NCI-H345 (cell line): Measurements from ENCODE around the gene DQX1.
"Not testable (repeated sequence)": the region's sequence is repeated elsewhere in the genome, so short reads cannot be mapped to it uniquely, and the experiment has no call there.

Source experiments
- DNase-seq: peaks from one replicate; lab custom pipeline; 2025; lab: John Stamatoyannopoulos, UW

DQX1 gene

GRCh38 chr2:74493546-74493945 lies 32.5 kb downstream of the DQX1 start:
- DNase-seq = no peak

GRCh38 chr2:74491648-74492544 lies 34.1 kb downstream of the DQX1 start:
- no peak for DNase-seq

DNA sequence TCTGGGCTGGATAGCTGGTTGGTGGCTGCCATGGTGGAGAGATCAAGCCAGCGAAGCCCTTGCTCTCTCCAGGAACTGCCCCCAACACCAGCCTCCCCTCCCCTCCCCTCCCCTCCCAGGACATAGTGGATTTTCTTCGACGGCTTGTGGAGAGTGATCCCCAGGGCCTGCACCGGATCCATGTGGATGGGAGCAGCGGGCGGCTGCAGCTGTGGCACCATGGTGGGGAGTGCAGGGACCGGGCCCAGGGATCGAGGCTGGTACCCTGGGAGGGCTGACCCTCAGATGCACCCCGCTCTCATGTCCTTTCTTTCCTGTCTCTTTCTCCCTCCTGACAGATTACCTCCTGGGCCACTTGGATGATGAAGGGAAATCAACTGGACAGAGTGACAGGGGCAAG lies 36.1 kb downstream of the DQX1 start:
- no peak for DNase-seq

- DNase-seq = no peak
Measured at GRCh38 chr2:74488643-74489481, 37.2 kb downstream of the DQX1 start.

DNA sequence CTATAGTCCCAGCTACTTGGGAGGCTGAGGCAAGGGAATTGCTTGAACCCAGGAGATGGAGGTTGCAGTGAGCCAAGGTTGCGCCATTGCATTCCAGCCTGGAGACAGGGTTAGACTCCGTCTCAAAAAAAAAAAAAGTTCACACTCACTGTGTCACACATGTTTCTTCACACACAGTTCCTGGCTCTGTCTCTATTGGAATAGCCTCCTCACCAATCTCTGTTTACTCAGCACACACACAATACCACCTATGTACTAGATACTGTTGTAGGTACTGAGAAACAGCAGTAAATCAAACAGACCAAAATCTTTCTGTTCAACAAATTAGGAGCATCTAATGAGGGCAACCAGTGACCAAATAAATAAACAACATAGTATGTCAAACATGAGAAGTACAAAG lies 39.9 kb downstream of the DQX1 start:
- DNase-seq = no peak

- not testable (repeated sequence) for DNase-seq
Measured at GRCh38 chr2:74483675-74484164, 42.3 kb downstream of the DQX1 start.

- DNase-seq = peak; percentile 94
Measured at GRCh38 chr2:74482801-74483674, 43.0 kb downstream of the DQX1 start, which contains the start of the genes CCDC142 and TTC31. Gene CCDC142, minus strand, starts transcription at chr2:74482998. Its CDS starts 161 bp downstream, at chr2:74482837. Gene TTC31, plus strand, starts transcription at chr2:74483081. Its CDS starts 15 bp downstream, at chr2:74483096.

- peak; percentile 68 for DNase-seq
Measured at GRCh38 chr2:74481961-74482800, 43.9 kb downstream of the DQX1 start.

DNA sequence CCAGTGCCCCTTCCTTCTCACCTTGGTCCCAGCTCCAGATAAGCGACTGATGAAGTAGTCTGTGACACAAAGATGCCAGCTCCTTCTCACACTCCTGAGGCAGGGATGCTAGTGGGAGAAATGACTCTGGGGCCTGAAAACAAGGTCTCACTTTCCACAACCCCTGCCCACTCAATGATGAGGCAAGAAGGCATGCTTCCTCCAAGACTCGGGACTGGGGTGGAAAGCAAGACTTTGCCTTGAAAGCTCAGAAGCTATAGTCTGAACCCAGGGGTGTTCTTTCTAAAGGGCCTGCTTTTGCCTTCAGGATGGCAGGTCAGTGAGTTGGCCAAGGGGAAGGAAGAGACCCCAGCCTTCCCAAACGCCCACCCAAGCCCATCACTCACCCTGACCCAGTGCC lies 44.6 kb downstream of the DQX1 start:
- DNase-seq = no peak

DNA sequence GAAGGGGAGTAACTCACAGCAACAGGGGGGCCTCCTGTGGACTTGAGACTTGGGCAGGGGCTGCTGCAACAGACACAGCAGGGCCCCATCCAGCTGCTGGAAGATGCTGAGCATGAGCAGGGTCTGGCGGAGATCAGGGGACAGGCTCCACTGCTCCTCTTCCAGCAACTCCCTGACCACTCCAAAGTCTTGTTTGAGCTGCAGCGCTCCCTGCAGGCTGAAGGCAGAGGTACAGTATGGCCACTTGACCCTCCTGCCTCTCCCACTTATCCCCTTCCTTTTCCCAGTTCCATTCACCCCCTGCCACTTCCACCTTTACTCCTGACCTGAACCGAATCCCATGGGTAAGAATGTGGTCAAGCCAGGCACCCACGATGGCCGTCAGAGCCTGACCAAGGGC lies 51.1 kb downstream of the DQX1 start:
- no peak for DNase-seq

DNA sequence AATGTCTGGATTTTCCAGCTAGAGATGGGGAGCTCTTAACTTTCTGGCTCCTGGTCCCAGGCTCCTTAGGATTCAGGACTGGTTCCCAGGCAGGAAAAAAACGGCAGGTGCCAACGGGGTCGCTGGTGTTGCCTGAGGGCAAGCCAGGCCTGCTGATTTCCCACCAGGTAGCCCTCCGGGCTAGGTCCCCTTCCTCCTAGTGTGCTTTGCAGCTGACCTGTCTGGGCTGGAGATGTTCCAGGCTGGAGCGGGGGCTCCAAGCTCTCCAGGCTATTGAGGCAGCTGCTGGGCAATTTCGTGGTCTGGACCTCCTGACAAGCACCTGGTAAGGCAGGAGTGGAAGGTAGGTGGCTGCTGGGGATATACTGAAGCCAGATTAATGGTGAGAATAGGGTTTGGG lies 51.5 kb downstream of the DQX1 start:
- no peak for DNase-seq

DNA sequence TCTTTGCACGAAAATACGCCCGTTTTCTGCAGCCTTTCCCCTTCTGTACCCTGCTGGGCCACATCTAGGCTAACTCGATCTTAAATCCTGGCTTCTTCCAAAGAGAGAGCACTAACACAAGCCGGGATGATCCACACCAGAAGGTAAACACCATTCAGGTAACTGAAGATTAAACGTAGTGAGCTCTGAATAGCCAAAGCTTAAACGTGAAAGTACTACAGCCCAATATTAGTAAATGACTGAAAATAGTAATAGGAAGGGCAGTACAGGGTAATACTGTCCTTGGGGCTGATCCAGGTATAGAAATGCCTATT lies 53.1 kb downstream of the DQX1 start:
- DNase-seq = no peak

DNA sequence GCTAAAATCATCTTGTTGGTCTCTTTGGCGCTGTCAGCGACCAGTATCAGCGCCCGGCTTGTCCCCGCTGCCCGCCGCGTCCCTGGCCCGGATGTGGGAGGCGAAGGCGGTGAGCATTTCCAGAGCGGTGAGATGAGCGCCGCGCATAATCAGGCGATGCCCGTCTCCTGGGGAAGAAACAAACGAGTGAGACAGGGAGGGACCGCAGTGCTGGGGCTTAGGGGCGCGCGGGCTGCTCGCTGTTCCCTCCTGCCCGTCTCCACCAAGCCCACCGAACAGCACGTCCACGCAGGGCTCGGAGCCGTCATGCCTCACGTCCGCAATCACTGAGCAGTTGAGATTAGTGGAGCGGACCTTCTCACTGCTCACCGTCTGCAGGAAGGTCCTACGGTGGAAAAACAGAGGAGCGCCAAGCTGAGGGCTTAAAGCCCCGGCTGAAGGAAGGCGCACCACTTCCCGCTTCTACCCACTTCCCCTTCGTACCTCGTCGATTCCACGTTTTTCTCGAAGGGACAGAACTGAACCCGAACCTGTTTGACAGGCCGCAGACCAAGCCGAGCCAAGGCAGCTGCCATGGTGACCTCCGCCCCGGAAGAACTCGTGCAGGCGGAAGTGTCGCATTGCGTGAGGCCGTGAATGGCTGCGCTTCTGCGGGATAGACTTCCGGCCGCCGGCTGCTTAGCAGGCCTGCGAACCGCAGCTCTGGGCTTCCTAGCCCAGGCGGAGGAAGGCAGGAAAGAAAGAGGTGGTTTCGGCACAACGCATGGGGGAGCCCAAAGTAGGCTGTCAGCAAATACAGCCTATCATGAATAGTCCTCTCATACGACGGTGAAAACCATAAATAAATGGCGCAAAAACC lies 53.7 kb downstream of the DQX1 start, which contains the start of gene MRPL53:
Gene MRPL53, minus strand, starts transcription at position 595 of the 859 bp plus-strand sequence. Its CDS starts 20 bp downstream, at position 575.
- DNase-seq = peak; percentile 94

- DNase-seq = no peak
Measured at GRCh38 chr2:74471332-74472065, 54.5 kb downstream of the DQX1 start.

GRCh38 chr2:74470742-74471141 lies 55.3 kb downstream of the DQX1 start:
- DNase-seq = not testable (repeated sequence)
